T1000 (cell line): Measurements from ENCODE around the gene KCNG2.

Source experiments
- DNase-seq: peaks from one replicate; lab custom pipeline; 2025; ENCODE audit warnings: mixed read lengths; lab: John Stamatoyannopoulos, UW

Gene KCNG2

GRCh38 chr18:79819064-79819967 lies 21.6 kb downstream of the KCNG2 start:
- DNase-seq: no peak

GRCh38 chr18:79819968-79820351 lies 22.2 kb downstream of the KCNG2 start:
- no peak for DNase-seq

DNA sequence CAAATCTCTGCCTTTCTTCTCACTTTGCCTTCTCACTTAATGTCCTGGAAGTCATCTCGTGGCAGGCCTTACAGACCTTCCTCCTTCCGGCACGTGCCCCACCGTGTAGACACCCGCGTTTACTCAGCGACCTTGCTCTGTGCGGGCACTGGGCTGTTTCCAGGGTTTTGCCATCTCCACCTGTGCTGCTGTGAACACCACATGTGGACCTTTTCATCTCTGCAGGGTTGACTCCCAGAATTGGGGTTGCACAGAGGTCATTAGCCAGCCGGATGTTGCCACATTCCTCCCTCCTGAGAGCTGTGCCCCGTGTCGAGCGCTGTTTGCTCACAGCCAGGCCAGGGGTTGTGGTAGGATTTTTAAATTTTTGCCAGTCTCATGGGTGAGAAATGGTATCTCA lies 25.4 kb downstream of the KCNG2 start:
- no peak for DNase-seq

DNA sequence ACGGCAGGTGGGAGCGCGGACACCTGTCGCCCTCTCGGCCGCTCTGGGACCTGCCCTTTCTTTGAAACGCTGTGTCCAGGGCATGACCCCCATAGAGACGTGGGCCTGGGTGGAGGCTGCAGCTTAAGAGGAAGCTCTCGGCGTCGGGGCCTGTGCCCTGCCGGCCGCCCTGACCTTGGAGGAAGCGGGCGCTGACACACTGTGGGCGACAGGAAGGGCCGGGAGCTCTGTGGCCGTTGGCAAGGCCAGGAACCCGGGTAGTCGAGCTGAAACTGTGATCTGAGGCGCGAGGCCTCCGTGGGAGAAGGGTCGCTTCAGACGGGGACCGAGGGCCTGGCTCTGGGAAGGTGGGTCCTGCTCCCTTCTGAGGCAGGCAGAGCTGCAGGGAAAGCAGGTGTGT lies 28.2 kb downstream of the KCNG2 start:
- DNase-seq: no peak

DNA sequence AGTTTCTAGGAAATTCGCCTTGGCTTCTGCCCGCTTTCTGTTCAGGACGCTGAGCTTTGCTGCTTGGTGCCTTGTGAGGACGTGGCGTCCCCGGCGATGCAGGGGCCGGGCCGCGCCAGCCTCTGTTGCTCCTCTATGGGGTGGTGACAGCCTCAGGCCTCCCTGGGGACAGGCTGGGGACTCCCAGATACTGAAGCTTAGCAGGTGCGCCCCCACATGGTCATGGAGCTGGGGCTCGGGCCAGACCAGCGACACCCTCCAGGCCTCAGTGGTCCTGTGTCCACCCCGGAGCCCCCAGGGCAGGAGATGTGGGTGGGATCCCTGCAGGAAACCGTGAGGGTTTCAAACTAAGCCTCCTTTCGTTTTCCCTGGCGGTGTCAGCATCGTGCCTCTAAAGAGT lies 29.2 kb downstream of the KCNG2 start:
- no peak for DNase-seq

DNA sequence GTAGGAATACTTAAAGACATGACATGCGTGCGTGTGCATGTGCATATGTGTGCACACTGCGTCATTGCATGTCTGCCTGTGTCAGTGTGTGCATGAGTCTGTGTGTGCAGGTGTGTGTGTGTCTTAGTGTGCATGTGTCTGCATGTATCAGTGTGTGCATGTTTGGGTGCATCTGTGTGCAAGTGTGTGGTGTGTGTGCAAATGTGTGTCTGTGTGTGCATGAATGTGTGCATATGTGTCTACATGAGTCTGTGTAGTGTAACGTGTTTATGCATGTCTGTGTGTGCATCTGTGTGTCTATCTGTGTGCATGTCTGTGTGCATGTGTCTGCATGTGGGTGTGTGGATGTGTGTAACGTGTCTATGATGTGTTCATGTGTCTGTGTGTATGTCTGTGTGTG lies 30.5 kb downstream of the KCNG2 start:
- DNase-seq: no peak

GRCh38 chr18:79829136-79829854 lies 31.6 kb downstream of the KCNG2 start:
- DNase-seq: no peak

DNA sequence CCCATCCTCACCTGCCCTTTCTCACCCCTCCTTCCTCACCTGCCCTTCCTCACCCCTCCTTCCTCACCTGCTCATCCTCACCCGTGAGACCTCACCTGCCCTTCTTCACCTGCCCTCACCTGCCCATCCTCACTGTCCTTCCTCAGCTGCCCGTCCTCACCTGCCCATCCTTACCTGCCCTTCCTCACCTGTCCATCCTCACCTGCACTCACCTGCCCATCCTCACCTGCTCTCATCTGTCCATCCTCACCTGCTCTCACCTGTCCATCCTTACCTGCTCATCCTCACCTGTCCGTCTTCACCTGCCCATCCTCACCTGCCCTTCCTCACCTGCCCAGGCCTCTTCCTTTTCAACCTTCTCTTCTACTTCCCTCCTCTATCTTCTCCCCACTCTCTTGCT lies 34.4 kb downstream of the KCNG2 start:
- no peak for DNase-seq

DNA sequence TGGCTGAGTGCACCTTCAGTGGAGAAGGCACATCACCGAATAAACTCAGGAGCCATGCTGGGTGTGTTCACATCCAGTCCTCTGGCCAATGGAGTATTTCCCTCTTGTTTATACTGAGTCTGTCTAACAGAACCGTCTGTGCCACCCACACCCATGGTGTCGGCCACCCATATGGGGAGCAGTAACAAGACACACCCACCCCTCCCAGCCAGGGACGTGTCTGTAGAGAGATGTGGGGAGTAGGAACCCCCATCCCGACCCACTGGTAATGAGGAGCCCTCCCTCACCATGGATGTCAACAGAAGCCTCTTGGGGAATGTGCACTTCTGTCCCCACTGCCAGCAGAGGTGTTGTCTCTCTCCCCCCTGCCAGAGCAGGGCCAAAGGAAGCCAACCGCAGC lies 37.1 kb downstream of the KCNG2 start:
- DNase-seq: no peak

DNA sequence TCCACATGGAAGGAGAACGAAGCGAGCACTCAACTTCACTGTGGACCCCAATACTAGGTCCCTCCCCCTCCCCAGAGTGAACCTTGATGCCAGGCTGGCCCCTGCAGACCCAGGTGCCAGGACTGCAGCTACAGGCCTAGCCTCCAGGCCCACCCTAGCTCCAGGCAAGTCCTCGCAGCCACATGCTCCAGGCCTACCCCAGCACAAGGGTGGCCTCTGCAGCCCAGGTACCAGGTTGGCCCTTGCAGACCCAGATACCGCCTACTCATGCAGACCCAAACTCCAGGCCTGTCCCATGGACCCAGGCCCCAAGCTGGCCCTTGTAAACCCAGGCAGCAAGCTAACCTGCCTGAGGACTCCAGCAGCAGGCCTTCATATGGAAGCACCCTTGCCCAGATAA lies 44.2 kb downstream of the KCNG2 start:
- DNase-seq: no peak

DNA sequence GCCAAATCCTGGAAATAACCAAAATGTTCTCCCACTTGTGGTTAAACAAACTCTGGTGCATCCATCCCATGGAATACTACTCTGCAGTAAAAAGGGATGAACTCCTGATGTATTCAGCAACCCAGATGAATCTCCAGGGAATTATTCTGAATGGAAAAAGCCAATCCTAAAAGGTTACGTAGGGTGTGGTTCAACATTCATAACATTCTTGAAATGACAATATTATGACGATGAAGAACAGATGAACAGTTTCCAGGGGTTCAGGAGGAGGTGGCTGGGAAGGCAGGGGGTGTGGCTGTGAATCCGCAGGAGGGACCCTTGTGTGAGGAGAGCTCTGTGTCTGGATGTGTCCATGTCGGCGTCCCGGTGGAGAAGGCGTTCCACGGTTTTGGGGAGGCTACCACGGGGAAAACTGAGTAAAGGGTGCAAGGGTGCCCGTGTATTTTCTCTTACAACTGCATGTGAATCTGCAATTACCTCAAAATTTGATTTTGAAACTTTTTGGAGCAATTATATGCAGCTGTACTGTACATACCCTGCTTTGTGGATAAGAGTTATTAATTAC lies 47.3 kb downstream of the KCNG2 start:
- no peak for DNase-seq

- DNase-seq: no peak
Measured at GRCh38 chr18:79846936-79847557, 49.3 kb downstream of the KCNG2 start.

GRCh38 chr18:79847606-79848293 lies 50.0 kb downstream of the KCNG2 start:
- DNase-seq: no peak

- no peak for DNase-seq
Measured at GRCh38 chr18:79848294-79848578, 50.5 kb downstream of the KCNG2 start.

- no peak for DNase-seq
Measured at GRCh38 chr18:79848579-79849327, 51.0 kb downstream of the KCNG2 start.

DNA sequence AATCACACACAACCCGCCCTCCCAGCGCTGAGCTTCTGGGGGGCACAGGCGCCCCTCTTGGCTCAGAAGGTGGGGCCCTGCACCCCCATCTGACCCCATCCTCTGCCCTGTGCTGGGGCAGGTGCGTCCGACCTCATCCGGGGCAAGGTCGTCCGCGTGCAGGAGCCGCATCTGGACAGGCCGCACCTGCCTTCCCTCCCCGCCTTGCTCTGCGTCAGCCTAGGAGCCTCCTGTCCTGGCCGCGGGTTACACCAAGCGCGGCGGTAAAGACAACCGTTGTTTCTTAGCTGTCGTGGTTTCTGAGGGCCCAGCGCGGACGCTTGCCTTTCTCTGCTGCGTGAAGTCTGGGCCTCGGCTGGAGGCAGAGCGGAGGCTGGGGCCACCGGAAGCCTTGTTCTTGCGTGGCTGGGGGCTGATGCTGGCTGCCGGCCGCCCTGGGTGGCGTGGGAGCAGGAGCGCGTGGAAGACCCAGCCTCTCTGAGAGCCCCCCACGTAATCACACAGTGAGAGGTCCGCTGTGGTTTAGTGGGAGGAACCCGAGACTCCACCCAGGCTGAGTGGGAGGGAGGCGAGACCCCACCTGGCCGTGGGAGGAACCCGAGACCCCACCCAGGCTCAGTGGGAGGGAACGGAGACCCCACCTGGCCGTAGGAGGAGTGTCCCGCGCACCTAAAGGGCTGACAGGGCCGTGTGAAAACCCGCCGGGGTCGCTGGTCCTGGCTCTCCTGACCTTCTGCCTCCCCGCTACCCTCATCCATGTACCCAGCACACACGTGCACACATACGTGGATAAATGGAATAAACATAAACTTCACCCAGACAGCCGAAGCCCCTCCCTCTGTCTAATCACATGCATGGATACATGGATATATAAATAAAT lies 51.8 kb downstream of the KCNG2 start:
- no peak for DNase-seq

GRCh38 chr18:79850731-79851130 lies 53.0 kb downstream of the KCNG2 start:
- no peak for DNase-seq

GRCh38 chr18:79851489-79851888 lies 53.8 kb downstream of the KCNG2 start:
- no peak for DNase-seq

- no peak for DNase-seq
Measured at GRCh38 chr18:79851950-79852349, 54.2 kb downstream of the KCNG2 start.

DNA sequence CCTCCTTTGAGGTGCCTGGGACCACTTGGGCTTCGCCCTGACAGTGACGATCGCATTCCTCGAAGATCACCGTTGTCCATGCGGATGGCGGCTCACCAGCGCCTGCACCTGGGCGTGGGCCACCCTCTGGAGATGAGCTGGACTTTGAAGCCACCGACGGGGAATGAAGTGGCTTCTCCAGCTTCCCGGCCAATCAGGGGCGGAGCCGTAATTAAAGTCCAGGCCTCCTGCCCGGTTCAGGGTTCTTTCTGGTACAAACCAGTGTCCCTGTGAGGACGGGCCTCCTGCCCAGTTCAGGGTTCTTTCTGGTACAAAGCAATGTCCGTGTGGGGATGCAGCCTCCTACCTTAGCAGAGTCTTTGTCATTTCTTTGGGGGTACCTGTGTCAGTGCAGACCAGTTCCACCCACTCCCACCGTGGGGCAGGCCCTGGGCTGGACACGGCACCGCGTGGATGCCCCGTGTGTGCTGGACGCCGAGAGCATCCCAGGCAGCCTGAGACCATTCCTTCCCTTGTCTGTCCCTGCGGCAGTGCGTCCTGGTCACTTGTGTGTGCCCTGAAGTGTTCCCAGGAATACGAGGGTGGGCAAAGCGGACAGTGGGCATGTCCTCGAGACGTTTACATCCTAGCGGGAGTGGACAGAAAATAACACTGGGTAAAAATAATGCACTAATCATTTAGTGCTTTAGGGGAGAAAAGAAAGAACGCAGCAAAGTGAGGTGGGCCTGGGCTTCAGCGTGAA lies 55.0 kb downstream of the KCNG2 start:
- no peak for DNase-seq
